ENCODE results near the gene PZP. TPM values are rescaled to one million over a fixed set of nuclear protein-coding genes. Genes with fewer than 3 reads are reported as not detected.

Gene PZP
- total RNA-seq, 1 experiment from 2014 or later = not detected

DNA sequence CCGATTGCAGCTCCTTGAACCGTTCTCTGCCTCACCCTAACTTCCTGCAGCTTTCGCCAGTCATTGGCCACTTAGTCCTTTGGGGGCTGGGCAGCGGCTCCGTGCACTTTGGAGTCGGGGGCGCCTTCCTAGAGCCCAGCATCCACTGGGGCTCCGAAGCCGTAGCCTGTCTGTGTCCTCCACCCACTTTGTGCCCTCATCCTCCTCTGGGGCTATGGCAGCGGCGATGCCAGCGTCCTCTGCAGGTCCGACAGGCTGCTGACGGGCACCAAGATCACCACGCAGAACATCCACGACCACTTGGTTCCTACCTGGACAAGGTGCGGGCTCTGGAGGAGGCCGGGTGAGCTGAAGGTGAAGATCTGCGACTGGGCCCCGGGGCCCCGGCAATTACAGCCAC, 80.7 kb downstream of the PZP start:
- Histone ChIP-seq H2BK20ac (ENCODE audit: low read depth, low read length, poor library complexity, severe bottlenecking) (no peak overlapping the region), H2BK15ac (ENCODE audit: low read depth, low read length) (no peak overlapping the region), H3K56ac (ENCODE audit: insufficient read length, low read depth, low read length) (no peak overlapping the region), H3K79me2 (ENCODE audit: insufficient read depth, low read length) (no peaks in the 10 kb centered on the region), H3K9me3 (ENCODE audit: control insufficient read depth, low read depth, low read length) (no peaks in the 10 kb centered on the region), H3T11ph (ENCODE audit: low read length) (no peak overlapping the region), H2AFZ (ENCODE audit: low read length) (no peak overlapping the region), H2BK5ac (ENCODE audit: insufficient read length, low read length) (no peak overlapping the region), H2AK5ac (ENCODE audit: insufficient read length, low read length) (no peak overlapping the region), H3K14ac (ENCODE audit: insufficient read depth, low read length) (no peak overlapping the region), H3K23ac (ENCODE audit: insufficient read length, low read depth, low read length) (no peak overlapping the region), H3K79me1 (ENCODE audit: insufficient read depth, low read depth, low read length, poor library complexity, severe bottlenecking) (no peaks in the 10 kb centered on the region), H3K4ac (ENCODE audit: low read depth, low read length) (no peak overlapping the region), H3K27ac (ENCODE audit: insufficient read length, low read depth, low read length) (no peak overlapping the region), H4K91ac (ENCODE audit: insufficient read length, low read depth, low read length) (no peak overlapping the region), H4K5ac (ENCODE audit: insufficient read length, low read depth, low read length) (no peak overlapping the region), H3K27me3 (ENCODE audit: insufficient read depth, low read length) (no peaks in the 10 kb centered on the region), H3K9ac (ENCODE audit: extremely low read depth, insufficient read length, low read length) (no peak overlapping the region), H2BK12ac (ENCODE audit: insufficient read length, low read depth, low read length) (no peak overlapping the region), H3K4me2 (ENCODE audit: insufficient read depth, insufficient read length, low read length) (no peak overlapping the region), H3K18ac (ENCODE audit: insufficient read length, low read depth, low read length) (no peak overlapping the region), H4K20me1 (ENCODE audit: control insufficient read depth, insufficient read depth, insufficient read length) (no peaks in the 10 kb centered on the region), H4K8ac (replicated peaks; ENCODE audit: insufficient read length, low read depth, low read length) (no peak overlapping the region), H3K23me2 (ENCODE audit: insufficient read length, low read depth, low read length, poor library complexity, severe bottlenecking) (no peaks in the 10 kb centered on the region), H2BK120ac (ENCODE audit: low read depth, low read length, poor library complexity, severe bottlenecking) (no peak overlapping the region), H3K4me1 (ENCODE audit: insufficient read depth, low read length) (no peaks in the 10 kb centered on the region)
- Mint-ChIP-seq H3K27me3 (ENCODE audit: low read depth) (no peaks in the 10 kb centered on the region), H3K4me3 (no peak overlapping the region), H3K9me3 (peaks cover 2% of the 10 kb centered on the region in 2 experiments; a peak in 2 of 5 replicates), H3K27ac (no peak overlapping the region; a peak in 1 of 7 replicates), H3K36me3 (ENCODE audit: insufficient read depth in 1 of 3, low read depth in 3 of 3) (peaks cover 0 to 9% (median 0%) of the 10 kb centered on the region in 3 experiments; a peak in 2 of 7 replicates), H3K4me1 (no peaks in the 10 kb centered on the region)
- WGBS (ENCODE audit: extremely low coverage, insufficient read length, low lambda C conversion rate) = no CpG with 5 or more reads among the region's 21 CpGs
- DNase-seq = no peak
- TF ChIP-seq, protein P1, sequence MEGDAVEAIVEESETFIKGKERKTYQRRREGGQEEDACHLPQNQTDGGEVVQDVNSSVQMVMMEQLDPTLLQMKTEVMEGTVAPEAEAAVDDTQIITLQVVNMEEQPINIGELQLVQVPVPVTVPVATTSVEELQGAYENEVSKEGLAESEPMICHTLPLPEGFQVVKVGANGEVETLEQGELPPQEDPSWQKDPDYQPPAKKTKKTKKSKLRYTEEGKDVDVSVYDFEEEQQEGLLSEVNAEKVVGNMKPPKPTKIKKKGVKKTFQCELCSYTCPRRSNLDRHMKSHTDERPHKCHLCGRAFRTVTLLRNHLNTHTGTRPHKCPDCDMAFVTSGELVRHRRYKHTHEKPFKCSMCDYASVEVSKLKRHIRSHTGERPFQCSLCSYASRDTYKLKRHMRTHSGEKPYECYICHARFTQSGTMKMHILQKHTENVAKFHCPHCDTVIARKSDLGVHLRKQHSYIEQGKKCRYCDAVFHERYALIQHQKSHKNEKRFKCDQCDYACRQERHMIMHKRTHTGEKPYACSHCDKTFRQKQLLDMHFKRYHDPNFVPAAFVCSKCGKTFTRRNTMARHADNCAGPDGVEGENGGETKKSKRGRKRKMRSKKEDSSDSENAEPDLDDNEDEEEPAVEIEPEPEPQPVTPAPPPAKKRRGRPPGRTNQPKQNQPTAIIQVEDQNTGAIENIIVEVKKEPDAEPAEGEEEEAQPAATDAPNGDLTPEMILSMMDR (conservative IDR thresholded peaks at IDR 0.05) = no peak

Measured in H9 (cell line).